ENCODE data around the gene FAM162A. TPM values are rescaled to one million over a fixed set of nuclear protein-coding genes. Genes with fewer than 3 reads are reported as not detected.
A peak's percentile ranks its signal among the peaks of the same experiment; 100 is the strongest.
"Not testable (repeated sequence)": the region's sequence is repeated elsewhere in the genome, so short reads cannot be mapped to it uniquely, and the experiment has no call there.

The FAM162A gene
- total and polyA plus RNA-seq, 3 experiments from 2014 or later = 62.6 to 113 (median 63.3) TPM

GRCh38 chr3:122427857-122428471, 44.0 kb downstream of the FAM162A start:
- Histone ChIP-seq H3K4me3 (ENCODE audit: low read length) (no peak overlapping the region), H3K9me3 (ENCODE audit: low read length) (no peaks in the 10 kb centered on the region), H3K27ac (ENCODE audit: low read depth, low read length) (no peak overlapping the region), H3K27me3 (ENCODE audit: insufficient read depth, low read length, poor library complexity, severe bottlenecking) (no peaks in the 10 kb centered on the region), H3K4me1 (ENCODE audit: insufficient read depth, low read length) (no peaks in the 10 kb centered on the region), H3K36me3 (ENCODE audit: insufficient read depth, low read length) (peaks cover 23% of the 10 kb centered on the region)
- Mint-ChIP-seq H3K4me3 (no peak overlapping the region), H3K36me3 (peaks cover 33 to 87% (median 35%) of the 10 kb centered on the region in 3 donors), H3K4me1 (peaks cover 2 to 29% (median 16%) of the 10 kb centered on the region in 3 donors), H3K9me3 (peaks cover 0 to 13% (median 7%) of the 10 kb centered on the region in 5 donors), H3K27ac (peak overlapping the region in 7 of 8 donors; percentile 2 to 66 (median 41)), H3K27me3 (no peaks in the 10 kb centered on the region)
- ChIA-PET CTCF (no interaction called here), POLR2A (no interaction called here)
- no peak for DNase-seq

GRCh38 chr3:122430371-122430770, 46.4 kb downstream of the FAM162A start:
- H3K36me3 Mint-ChIP-seq = peaks cover 37 to 86% (median 45%) of the 10 kb centered on the region in 3 donors
- ChIA-PET POLR2A (no interaction called here), CTCF (no interaction called here)
- no peaks in the 10 kb centered on the region for H3K27me3 Mint-ChIP-seq
- Histone ChIP-seq H3K4me1 (ENCODE audit: insufficient read depth, low read length) (no peaks in the 10 kb centered on the region), H3K36me3 (ENCODE audit: insufficient read depth, low read length) (peaks cover 20% of the 10 kb centered on the region), H3K4me3 (ENCODE audit: low read length) (no peak overlapping the region), H3K27ac (ENCODE audit: low read depth, low read length) (no peak overlapping the region), H3K9me3 (ENCODE audit: low read length) (no peaks in the 10 kb centered on the region), H3K27me3 (ENCODE audit: insufficient read depth, low read length, poor library complexity, severe bottlenecking) (no peaks in the 10 kb centered on the region)
- H3K4me1 Mint-ChIP-seq = peaks cover 4 to 22% (median 16%) of the 10 kb centered on the region in 3 donors
- DNase-seq = no peak
- H3K9me3 Mint-ChIP-seq = peaks cover 0 to 13% (median 7%) of the 10 kb centered on the region in 5 donors
- H3K27ac Mint-ChIP-seq = peak overlapping the region in 2 of 8 donors; percentile 9 to 26
- no peak overlapping the region for H3K4me3 Mint-ChIP-seq

DNA sequence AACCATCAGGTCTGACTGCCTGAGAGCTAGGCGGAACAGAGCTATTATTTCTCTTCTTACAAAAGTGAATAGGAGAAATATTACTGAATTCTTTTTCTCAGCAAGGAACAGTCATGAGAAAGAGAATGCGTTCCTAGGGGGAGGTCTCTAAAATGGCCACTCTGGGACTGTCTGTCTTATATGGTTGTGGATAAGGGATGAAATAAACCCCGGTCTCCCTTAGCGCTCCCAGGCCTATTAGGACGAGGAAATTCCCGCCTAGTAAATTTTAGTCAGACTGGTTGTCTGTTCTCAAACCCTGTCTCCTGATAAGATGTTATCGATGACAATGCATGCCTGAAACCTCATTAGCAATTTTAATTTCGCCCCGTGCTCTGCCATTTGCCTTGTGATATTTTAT, 52.0 kb downstream of the FAM162A start:
- Mint-ChIP-seq H3K27ac (peak overlapping the region in 1 of 8 donors; percentile 82), H3K4me1 (peaks cover 0 to 2% (median 0%) of the 10 kb centered on the region in 3 donors), H3K36me3 (peaks cover 41 to 88% (median 46%) of the 10 kb centered on the region in 3 donors), H3K27me3 (no peaks in the 10 kb centered on the region), H3K4me3 (no peak overlapping the region), H3K9me3 (peaks cover 4 to 18% (median 6%) of the 10 kb centered on the region in 5 donors)
- no peak overlapping the region for H3K27ac ChIP-seq (ENCODE audit: low read depth, low read length)
- no peaks in the 10 kb centered on the region for H3K27me3 ChIP-seq (ENCODE audit: insufficient read depth, low read length, poor library complexity, severe bottlenecking)
- no peak overlapping the region for H3K4me3 ChIP-seq (ENCODE audit: low read length)
- no peaks in the 10 kb centered on the region for H3K9me3 ChIP-seq (ENCODE audit: low read length)
- no peak for DNase-seq
- POLR2A ChIA-PET = no interaction called here
- H3K4me1 ChIP-seq (ENCODE audit: insufficient read depth, low read length) = no peaks in the 10 kb centered on the region
- H3K36me3 ChIP-seq (ENCODE audit: insufficient read depth, low read length) = peaks cover 37% of the 10 kb centered on the region
- CTCF ChIA-PET = no interaction called here

GRCh38 chr3:122443090-122443489, 59.1 kb downstream of the FAM162A start:
- Histone ChIP-seq H3K4me1 (ENCODE audit: insufficient read depth, low read length) (no peaks in the 10 kb centered on the region), H3K4me3 (ENCODE audit: low read length) (no peak overlapping the region), H3K9me3 (ENCODE audit: low read length) (no peaks in the 10 kb centered on the region), H3K36me3 (ENCODE audit: insufficient read depth, low read length) (peaks cover 27% of the 10 kb centered on the region), H3K27me3 (ENCODE audit: insufficient read depth, low read length, poor library complexity, severe bottlenecking) (no peaks in the 10 kb centered on the region), H3K27ac (ENCODE audit: low read depth, low read length) (no peak overlapping the region)
- DNase-seq = no peak
- ChIA-PET POLR2A (no interaction called here), CTCF (no interaction called here)
- Mint-ChIP-seq H3K27ac (no peak overlapping the region), H3K9me3 (peaks cover 2 to 9% (median 4%) of the 10 kb centered on the region in 5 donors), H3K36me3 (peaks cover 59 to 97% (median 70%) of the 10 kb centered on the region in 3 donors), H3K27me3 (no peaks in the 10 kb centered on the region), H3K4me1 (peaks cover 7 to 15% (median 11%) of the 10 kb centered on the region in 3 donors), H3K4me3 (no peak overlapping the region)

GRCh38 chr3:122443762-122444490, 59.9 kb downstream of the FAM162A start:
- H3K4me1 ChIP-seq (ENCODE audit: insufficient read depth, low read length); H3K4me3 ChIP-seq (ENCODE audit: low read length); POLR2A ChIA-PET; H3K27me3 Mint-ChIP-seq; H3K9me3 Mint-ChIP-seq; H3K27me3 ChIP-seq (ENCODE audit: insufficient read depth, low read length, poor library complexity, severe bottlenecking); H3K4me3 Mint-ChIP-seq; H3K27ac Mint-ChIP-seq; H3K27ac ChIP-seq (ENCODE audit: low read depth, low read length); CTCF ChIA-PET; H3K9me3 ChIP-seq (ENCODE audit: low read length); DNase-seq: not testable (repeated sequence)
- Mint-ChIP-seq H3K4me1 (peaks cover 11 to 15% (median 11%) of the 10 kb centered on the region in 3 donors), H3K36me3 (peaks cover 64 to 97% (median 77%) of the 10 kb centered on the region in 3 donors)
- H3K36me3 ChIP-seq (ENCODE audit: insufficient read depth, low read length) = peaks cover 29% of the 10 kb centered on the region

DNA sequence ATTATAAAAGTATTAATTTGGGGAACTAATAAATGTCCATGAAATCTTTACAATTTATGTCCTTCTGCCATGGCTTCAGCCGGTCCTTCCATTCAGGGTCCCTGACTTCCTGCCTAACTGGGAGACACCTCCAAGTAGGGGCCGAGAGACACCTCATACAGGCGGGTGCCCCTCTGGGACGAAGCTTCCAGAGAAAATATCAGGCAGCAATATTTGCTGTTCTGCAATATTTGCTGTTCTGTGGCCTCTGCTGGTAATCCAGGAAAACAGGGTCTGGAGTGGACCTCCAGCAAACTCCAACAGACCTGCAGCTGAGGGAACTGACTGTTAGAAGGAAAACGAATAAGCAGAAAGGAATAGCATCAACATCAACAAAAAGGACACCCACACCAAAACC, 60.5 kb downstream of the FAM162A start:
- peaks cover 70 to 98% (median 80%) of the 10 kb centered on the region in 3 donors for H3K36me3 Mint-ChIP-seq

GRCh38 chr3:122448218-122448617, 64.2 kb downstream of the FAM162A start:
- H3K27ac Mint-ChIP-seq; H3K4me1 ChIP-seq (ENCODE audit: insufficient read depth, low read length); H3K27me3 ChIP-seq (ENCODE audit: insufficient read depth, low read length, poor library complexity, severe bottlenecking); POLR2A ChIA-PET; H3K9me3 Mint-ChIP-seq; H3K27ac ChIP-seq (ENCODE audit: low read depth, low read length); H3K27me3 Mint-ChIP-seq; CTCF ChIA-PET; DNase-seq; H3K9me3 ChIP-seq (ENCODE audit: low read length); H3K4me3 ChIP-seq (ENCODE audit: low read length): not testable (repeated sequence)
- Mint-ChIP-seq H3K36me3 (peaks cover 60 to 93% (median 62%) of the 10 kb centered on the region in 3 donors), H3K4me3 (peak overlapping the region in 1 of 7 donors; percentile 37), H3K4me1 (peaks cover 9 to 15% (median 11%) of the 10 kb centered on the region in 3 donors)
- H3K36me3 ChIP-seq (ENCODE audit: insufficient read depth, low read length) = peaks cover 40% of the 10 kb centered on the region

More for the DNA sequence above, 60.5 kb downstream of the FAM162A start:
- H3K4me3 ChIP-seq (ENCODE audit: low read length); H3K4me1 ChIP-seq (ENCODE audit: insufficient read depth, low read length); DNase-seq; H3K27ac ChIP-seq (ENCODE audit: low read depth, low read length); POLR2A ChIA-PET; H3K9me3 Mint-ChIP-seq; H3K4me3 Mint-ChIP-seq; H3K9me3 ChIP-seq (ENCODE audit: low read length); H3K27me3 ChIP-seq (ENCODE audit: insufficient read depth, low read length, poor library complexity, severe bottlenecking); H3K27me3 Mint-ChIP-seq: not testable (repeated sequence)
- H3K36me3 ChIP-seq (ENCODE audit: insufficient read depth, low read length) = peaks cover 29% of the 10 kb centered on the region
- peak overlapping the region in 1 of 8 donors; percentile 36 for H3K27ac Mint-ChIP-seq
- CTCF ChIA-PET = interaction anchor here (1.5 kb wide), 1 partner anchor 12 kb away, joined by 4 read pairs; no protein-coding TSS in a partner anchor
- peaks cover 11 to 15% (median 11%) of the 10 kb centered on the region in 3 donors for H3K4me1 Mint-ChIP-seq

GRCh38 chr3:122451371-122451770, 67.4 kb downstream of the FAM162A start:
- ChIA-PET POLR2A (no interaction called here), CTCF (no interaction called here)
- DNase-seq = no peak
- Mint-ChIP-seq H3K4me3 (no peak overlapping the region), H3K36me3 (peaks cover 30 to 86% (median 43%) of the 10 kb centered on the region in 3 donors), H3K9me3 (peaks cover 0 to 2% (median 0%) of the 10 kb centered on the region in 5 donors), H3K27me3 (no peaks in the 10 kb centered on the region), H3K27ac (peak overlapping the region in 2 of 8 donors; percentile 33 to 38), H3K4me1 (peaks cover 4 to 11% (median 11%) of the 10 kb centered on the region in 3 donors)
- Histone ChIP-seq H3K4me1 (ENCODE audit: insufficient read depth, low read length) (no peaks in the 10 kb centered on the region), H3K27me3 (ENCODE audit: insufficient read depth, low read length, poor library complexity, severe bottlenecking) (no peaks in the 10 kb centered on the region), H3K9me3 (ENCODE audit: low read length) (no peaks in the 10 kb centered on the region), H3K4me3 (ENCODE audit: low read length) (no peak overlapping the region), H3K27ac (ENCODE audit: low read depth, low read length) (no peak overlapping the region), H3K36me3 (ENCODE audit: insufficient read depth, low read length) (peaks cover 30% of the 10 kb centered on the region)

All from CD8-positive, alpha-beta memory T cell (primary cell).